Measurements from ENCODE around the gene RTP5. TPM values are rescaled to one million over a fixed set of nuclear protein-coding genes. Genes with fewer than 3 reads are reported as not detected.

RTP5 gene
- total and polyA plus RNA-seq, 2 donors (not counting 1 experiment from before 2014, with no cell fraction given): not detected

GRCh38 chr2:241864168-241864849, 5.2 kb upstream of the RTP5 start:
- Histone ChIP-seq H3K4me2 (ENCODE audit: extremely low read depth, insufficient read depth, low read length) (no peak overlapping the region), H3K9ac (ENCODE audit: insufficient read depth, low read length) (no peak overlapping the region), H4K20me1 (ENCODE audit: control insufficient read depth, extremely low read depth, insufficient read depth, low read length) (no peaks in the 10 kb centered on the region), H3K9me3 (ENCODE audit: control insufficient read depth, insufficient read depth, low read depth, low read length) (no peaks in the 10 kb centered on the region), H3K79me2 (ENCODE audit: control insufficient read depth, insufficient read depth, low read length) (no peaks in the 10 kb centered on the region), H3K4me3 (replicated peaks in 1 of 4; ENCODE audit: control extremely low read depth in 1 of 4, insufficient read depth in 1 of 4, low read depth in 3 of 4, low read length in 4 of 4) (no peak overlapping the region), H3K4me1 (ENCODE audit: control insufficient read depth, extremely low read depth, insufficient read depth, low read length) (peaks cover under 1% of the 10 kb centered on the region), H3K36me3 (ENCODE audit: control insufficient read depth, insufficient read depth, low read length) (no peaks in the 10 kb centered on the region), H2AFZ (ENCODE audit: low read length) (no peak overlapping the region), H3K27ac (ENCODE audit: insufficient read depth, low read length) (no peak overlapping the region), H3K27me3 (ENCODE audit: control insufficient read depth, insufficient read depth, low read length) (peaks cover 29% of the 10 kb centered on the region)
- TF ChIP-seq CTCF (conservative IDR thresholded peaks at IDR 0.05 in 1 of 2, IDR thresholded peaks at IDR 0.05 in 1 of 2; ENCODE audit: low read depth in 1 of 2, low read length in 2 of 2): no peak
- TF ChIP-seq EZH2 (IDR thresholded peaks at IDR 0.05; ENCODE audit: low read length, missing control alignments): no peak
- no peak for DNase-seq (ENCODE audit: low read depth in 2 of 2)

GRCh38 chr2:241864850-241865213, 4.7 kb upstream of the RTP5 start:
- H4K20me1 ChIP-seq (ENCODE audit: control insufficient read depth, extremely low read depth, insufficient read depth, low read length): no peaks in the 10 kb centered on the region
- peaks cover 29% of the 10 kb centered on the region for H3K27me3 ChIP-seq (ENCODE audit: control insufficient read depth, insufficient read depth, low read length)
- H3K9me3 ChIP-seq (ENCODE audit: control insufficient read depth, insufficient read depth, low read depth, low read length): no peaks in the 10 kb centered on the region
- no peak overlapping the region for H2AFZ ChIP-seq (ENCODE audit: low read length)
- no peak overlapping the region for H3K27ac ChIP-seq (ENCODE audit: insufficient read depth, low read length)
- H3K4me2 ChIP-seq (ENCODE audit: extremely low read depth, insufficient read depth, low read length): no peak overlapping the region
- no peaks in the 10 kb centered on the region for H3K4me1 ChIP-seq (ENCODE audit: control insufficient read depth, extremely low read depth, insufficient read depth, low read length)
- no peak for DNase-seq (ENCODE audit: low read depth in 2 of 2)
- TF ChIP-seq EZH2 (IDR thresholded peaks at IDR 0.05; ENCODE audit: low read length, missing control alignments): no peak
- TF ChIP-seq CTCF (conservative IDR thresholded peaks at IDR 0.05 in 1 of 2, IDR thresholded peaks at IDR 0.05 in 1 of 2; ENCODE audit: low read depth in 1 of 2, low read length in 2 of 2): no peak
- H3K4me3 ChIP-seq (replicated peaks in 1 of 4; ENCODE audit: control extremely low read depth in 1 of 4, insufficient read depth in 1 of 4, low read depth in 3 of 4, low read length in 4 of 4): no peak overlapping the region
- no peaks in the 10 kb centered on the region for H3K79me2 ChIP-seq (ENCODE audit: control insufficient read depth, insufficient read depth, low read length)
- H3K36me3 ChIP-seq (ENCODE audit: control insufficient read depth, insufficient read depth, low read length): no peaks in the 10 kb centered on the region
- H3K9ac ChIP-seq (ENCODE audit: insufficient read depth, low read length): no peak overlapping the region

GRCh38 chr2:241865416-241865956, 4.0 kb upstream of the RTP5 start:
- Histone ChIP-seq H3K79me2 (ENCODE audit: control insufficient read depth, insufficient read depth, low read length) (no peaks in the 10 kb centered on the region), H3K4me2 (ENCODE audit: extremely low read depth, insufficient read depth, low read length) (no peak overlapping the region), H3K27ac (ENCODE audit: insufficient read depth, low read length) (no peak overlapping the region), H3K4me1 (ENCODE audit: control insufficient read depth, extremely low read depth, insufficient read depth, low read length) (no peaks in the 10 kb centered on the region), H3K36me3 (ENCODE audit: control insufficient read depth, insufficient read depth, low read length) (no peaks in the 10 kb centered on the region), H4K20me1 (ENCODE audit: control insufficient read depth, extremely low read depth, insufficient read depth, low read length) (no peaks in the 10 kb centered on the region), H3K9ac (ENCODE audit: insufficient read depth, low read length) (no peak overlapping the region), H3K27me3 (ENCODE audit: control insufficient read depth, insufficient read depth, low read length) (peaks cover 29% of the 10 kb centered on the region), H2AFZ (ENCODE audit: low read length) (no peak overlapping the region), H3K4me3 (replicated peaks in 1 of 4; ENCODE audit: control extremely low read depth in 1 of 4, insufficient read depth in 1 of 4, low read depth in 3 of 4, low read length in 4 of 4) (no peak overlapping the region), H3K9me3 (ENCODE audit: control insufficient read depth, insufficient read depth, low read depth, low read length) (no peaks in the 10 kb centered on the region)
- TF ChIP-seq CTCF (conservative IDR thresholded peaks at IDR 0.05 in 1 of 2, IDR thresholded peaks at IDR 0.05 in 1 of 2; ENCODE audit: low read depth in 1 of 2, low read length in 2 of 2) (no peak), EZH2 (IDR thresholded peaks at IDR 0.05; ENCODE audit: low read length, missing control alignments) (peak; percentile 8)
- no peak for DNase-seq (ENCODE audit: low read depth in 2 of 2)

All from fibroblast of lung (primary cell).